Occipital lobe (tissue), 2 donors: ENCODE data around the gene FAM120A. TPM values are rescaled to one million over a fixed set of nuclear protein-coding genes. Genes with fewer than 3 reads are reported as not detected.

Source experiments
- DNase-seq: peaks from one replicate; lab custom pipeline; 2025; lab: John Stamatoyannopoulos, UW
- total RNA-seq: library from RNA; depleted of rRNA; stranded (reverse); fragments of >200 nt; gene quantifications from one replicate; pipeline ENCODE4 v1.2.3, GENCODE V29; 2014

FAM120A gene
- total RNA-seq, 1 donor from 2014 or later: 66.9 TPM

DNA sequence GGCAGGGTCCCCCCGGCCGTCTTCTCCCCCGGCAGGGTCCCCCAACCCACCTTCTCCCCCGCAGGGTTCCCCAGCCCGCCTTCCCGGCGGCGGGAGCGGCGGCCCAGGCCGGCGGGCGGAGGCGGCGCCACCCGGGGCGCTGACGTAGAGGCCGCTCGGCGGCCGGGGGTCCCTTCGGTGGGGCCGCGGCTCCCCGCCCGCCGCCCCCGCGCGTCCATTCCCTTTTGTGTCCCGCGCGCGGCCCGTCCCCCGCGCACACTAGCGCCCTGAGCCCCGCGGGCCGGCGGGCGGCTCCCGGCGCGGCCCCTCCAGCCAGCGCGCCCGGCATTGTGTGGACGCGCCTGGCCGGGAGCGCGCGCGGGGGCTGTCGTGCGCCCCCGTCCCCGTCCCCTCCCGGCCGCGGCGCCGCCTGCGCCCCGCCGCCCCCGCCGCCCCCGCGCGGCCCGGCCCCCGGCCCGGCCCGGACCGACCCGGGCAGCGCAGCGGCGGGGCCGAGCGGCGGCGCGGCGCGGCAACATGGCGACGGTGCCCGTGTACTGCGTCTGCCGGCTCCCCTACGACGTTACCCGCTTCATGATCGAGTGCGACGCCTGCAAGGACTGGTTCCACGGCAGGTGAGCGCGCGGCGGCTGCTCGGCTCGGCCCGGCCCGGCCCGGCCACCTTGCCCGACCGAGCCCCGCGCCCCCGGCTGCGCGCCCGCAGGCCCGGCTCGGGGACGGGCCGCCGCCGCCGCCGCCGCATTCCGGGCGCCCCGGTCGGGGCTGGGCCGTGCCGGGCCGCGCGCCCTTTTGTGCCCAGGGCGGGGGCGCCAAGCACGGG is 125.0 kb downstream of the FAM120A start, which contains the start of gene PHF2:
TSS of gene PHF2 (plus strand) at position 327 of the 820 bp plus-strand sequence. CDS start at position 517, 190 bp downstream.
- DNase-seq: no peak

DNA sequence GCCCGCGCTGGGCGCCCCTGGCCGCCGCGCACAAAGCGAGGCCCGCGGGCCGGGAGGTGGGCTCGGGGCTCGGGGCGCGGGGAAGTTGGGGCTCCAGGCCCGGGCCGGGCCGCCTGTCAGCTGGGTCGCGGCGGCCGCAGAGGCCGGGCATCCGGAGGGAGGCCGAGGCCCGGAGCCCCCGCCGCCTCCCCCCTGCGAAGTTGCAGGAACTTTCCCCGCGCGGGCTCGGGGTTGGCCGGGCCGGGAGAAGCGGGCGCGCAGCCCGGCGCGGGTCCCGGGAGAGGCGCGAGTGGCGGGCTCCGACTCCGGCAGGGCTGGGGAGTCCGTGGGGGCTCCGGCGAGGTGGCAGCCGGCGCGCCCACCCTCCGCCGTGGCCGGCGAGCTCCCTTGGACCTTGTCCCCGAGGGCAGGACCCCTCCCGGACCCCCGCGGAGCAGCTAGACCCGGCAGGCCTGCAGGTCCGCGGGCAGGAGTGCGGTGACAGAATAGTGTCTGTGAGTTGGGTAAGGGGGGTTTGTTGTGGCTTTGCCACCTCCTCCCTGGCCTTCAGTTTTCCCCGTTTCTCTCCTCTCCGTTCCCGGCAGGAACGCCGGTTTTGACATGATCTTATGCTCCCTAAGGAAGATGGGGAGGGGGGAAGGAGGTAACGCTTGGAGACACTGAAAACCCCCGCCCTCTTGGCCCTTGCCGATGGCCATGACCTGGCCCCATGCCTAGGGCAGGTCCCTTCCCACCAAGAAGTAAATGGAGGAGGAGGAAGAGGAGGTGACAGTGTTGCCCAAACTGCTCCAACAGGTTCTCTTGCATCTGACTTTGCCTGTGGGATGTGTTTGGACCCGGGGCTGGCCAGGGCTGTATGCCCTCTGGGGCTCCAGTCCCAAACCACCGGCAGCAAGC is 125.8 kb downstream of the FAM120A start:
- DNase-seq: no peak

GRCh38 chr9:93577975-93578682 is 126.6 kb downstream of the FAM120A start:
- DNase-seq: no peak

GRCh38 chr9:93578844-93579243 is 127.4 kb downstream of the FAM120A start:
- no peak for DNase-seq

DNA sequence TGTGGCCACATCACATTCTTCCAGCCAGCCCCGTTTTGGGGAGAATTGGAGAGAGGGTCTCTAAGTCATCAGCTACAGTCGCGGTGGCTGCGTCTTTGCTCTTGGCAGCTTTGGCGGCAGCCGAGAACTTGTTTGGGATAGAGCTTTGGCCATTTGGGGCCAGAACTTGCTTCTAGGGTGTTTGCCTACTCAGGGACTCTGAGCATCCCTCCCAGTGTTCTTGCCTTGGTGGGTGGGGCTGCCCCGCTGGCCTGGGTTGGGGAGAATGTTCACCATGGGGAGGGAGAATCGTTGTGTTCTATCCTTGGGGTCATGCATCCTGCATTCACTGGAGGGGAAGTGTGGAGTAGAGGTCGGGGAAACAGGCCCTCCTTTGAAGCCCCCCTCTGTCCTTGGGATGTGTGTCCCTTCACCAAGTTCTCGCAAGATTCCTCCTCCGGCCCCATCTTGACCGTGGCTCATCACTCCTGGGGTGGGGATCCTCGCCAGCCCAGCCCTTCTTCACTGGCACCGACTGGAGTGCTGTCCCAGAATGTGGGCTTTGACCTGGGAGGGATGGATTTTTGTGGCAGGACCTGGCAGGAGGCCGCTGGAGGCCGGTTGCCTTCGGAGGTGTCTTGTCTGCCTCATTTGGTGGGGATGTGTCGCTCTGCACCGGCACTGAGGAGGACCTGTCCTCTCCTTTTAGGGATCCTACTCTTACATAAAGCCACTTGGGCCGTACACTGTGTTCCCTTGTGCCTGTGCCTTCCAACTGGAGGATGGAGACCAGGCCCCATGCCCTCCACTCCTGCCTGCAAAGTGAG is 128.4 kb downstream of the FAM120A start:
- DNase-seq: no peak

- no peak for DNase-seq
These were observed 129.3 kb downstream of the FAM120A start for GRCh38 chr9:93580654-93581380.

- no peak for DNase-seq
These were observed 130.6 kb downstream of the FAM120A start for GRCh38 chr9:93582115-93582514.

DNA sequence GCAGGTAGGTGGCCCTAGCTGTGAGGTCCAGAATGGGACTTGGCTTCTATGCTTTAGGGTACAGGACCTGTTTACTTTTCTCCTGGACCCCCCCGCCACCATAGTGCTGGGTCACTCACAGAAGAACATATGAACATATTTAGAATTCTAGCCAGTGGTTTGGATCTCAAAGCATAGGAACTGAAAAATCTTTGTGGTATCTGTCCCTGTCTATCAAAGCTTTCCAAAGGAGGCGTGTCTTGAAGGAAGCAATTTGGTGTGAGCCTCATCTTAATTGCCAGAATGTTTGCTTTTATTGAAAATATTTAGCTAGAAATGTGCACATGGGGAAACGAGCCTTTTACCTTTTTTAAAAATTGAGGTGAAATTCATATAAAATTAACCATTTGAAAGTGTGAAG is 131.1 kb downstream of the FAM120A start:
- no peak for DNase-seq

GRCh38 chr9:93585259-93585658 is 133.8 kb downstream of the FAM120A start:
- DNase-seq: no peak

GRCh38 chr9:93585695-93586094 is 134.2 kb downstream of the FAM120A start:
- no peak for DNase-seq

GRCh38 chr9:93586290-93587057 is 135.0 kb downstream of the FAM120A start:
- DNase-seq: no peak

GRCh38 chr9:93587284-93587650 is 135.8 kb downstream of the FAM120A start:
- DNase-seq: no peak

GRCh38 chr9:93587651-93588347 is 136.3 kb downstream of the FAM120A start:
- no peak for DNase-seq

DNA sequence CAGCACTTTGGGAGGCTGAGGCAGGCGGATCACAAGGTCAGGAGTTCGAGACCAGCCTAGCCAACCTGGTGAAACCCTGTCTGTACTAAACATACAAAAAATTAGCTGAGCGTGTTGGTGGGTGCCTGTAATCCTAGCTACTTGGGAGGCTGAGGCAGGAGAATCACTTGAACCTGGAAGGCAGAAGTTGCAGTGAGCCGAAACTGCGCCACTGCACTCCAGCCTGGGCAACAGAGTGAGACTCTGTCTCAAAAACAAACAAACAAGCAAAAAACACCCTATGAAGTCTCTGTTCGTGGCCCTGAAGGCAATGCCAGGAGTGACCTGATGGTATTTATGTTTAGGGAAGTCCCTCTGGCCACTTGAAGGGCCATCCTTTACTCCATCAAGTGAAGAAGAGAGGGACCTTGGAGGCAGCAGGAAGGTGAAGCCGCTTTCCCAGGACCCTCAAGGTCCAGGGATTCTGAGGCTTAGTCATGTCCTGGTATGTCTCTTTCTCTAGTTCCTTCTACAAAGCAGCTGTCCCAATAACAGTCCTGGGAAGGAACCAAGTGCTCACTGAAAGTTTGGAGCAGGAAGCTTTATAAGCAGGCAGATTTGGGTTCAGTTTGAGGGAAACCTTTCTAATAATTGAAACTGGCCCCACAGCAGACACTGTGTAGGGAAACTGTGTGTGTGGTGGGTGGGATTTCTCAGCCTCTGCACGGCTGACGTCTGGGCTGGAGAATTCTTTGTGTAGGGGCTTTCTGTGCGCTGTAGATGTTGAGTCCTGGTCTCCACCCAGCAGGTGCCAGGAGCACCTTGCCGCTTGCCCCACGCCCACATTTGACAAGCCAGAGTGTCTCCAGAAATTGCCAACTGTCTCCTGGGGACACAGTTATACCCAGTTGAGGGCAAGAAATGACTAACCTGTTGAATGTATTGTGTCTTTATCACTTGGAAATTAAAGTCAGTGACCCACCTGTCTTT is 137.4 kb downstream of the FAM120A start:
- no peak for DNase-seq

GRCh38 chr9:93589688-93590087 is 138.2 kb downstream of the FAM120A start:
- no peak for DNase-seq

- no peak for DNase-seq
These were observed 139.2 kb downstream of the FAM120A start for GRCh38 chr9:93590609-93591234.
